Upper lobe of left lung (tissue), 4 donors: ENCODE results near the gene CLIP4.

Source experiments
- EP300 ChIP-seq, 4 donors: sonication (generic); formaldehyde crosslinking; IDR thresholded peaks; one replicate each; pipeline ENCODE4 v1.5.1; 2017; ENCODE audit warnings: antibody characterized with exemption in 4 of 4, control low read depth in 2 of 4
- POLR2A ChIP-seq, 4 donors: fragments of 450-650 bp; IDR thresholded peaks; one replicate each; pipeline ENCODE4 v1.5.1; 2016 to 2017; ENCODE audit warnings: antibody characterized with exemption in 4 of 4, mild to moderate bottlenecking in 2 of 4
- POLR2AphosphoS5 ChIP-seq, 2 donors: sonication (generic); formaldehyde crosslinking; IDR thresholded peaks; one replicate each; pipeline ENCODE4 v1.5.1; 2017; ENCODE audit warnings: antibody characterized with exemption in 2 of 2
- TF ChIP-seq, protein P1 (sequence below), 6 experiments: fragments of 450-650 bp in 4 of 6; fragments of 200-600 bp in 2 of 6; sonication (generic) in 2 of 6; IDR thresholded peaks; one replicate each; pipeline ENCODE4 v1.5.1; 2016 to 2019; ENCODE audit warnings: antibody characterized with exemption in 6 of 6

DNA sequence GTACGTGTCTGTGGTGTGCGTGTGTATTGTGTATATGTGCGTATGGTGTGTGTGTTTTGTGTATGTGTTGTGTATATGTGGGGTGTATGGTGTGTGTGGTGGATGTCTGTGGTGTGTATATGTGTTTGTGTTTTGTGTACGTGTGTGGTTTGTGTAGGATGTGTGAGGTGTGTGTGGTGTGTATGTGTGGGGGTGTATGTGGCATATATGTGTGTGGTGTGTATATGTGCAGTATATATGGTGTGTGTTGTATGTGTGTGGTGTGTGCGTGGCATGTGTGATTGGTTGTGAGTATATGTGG, 101.3 kb downstream of the CLIP4 start:
- TF ChIP-seq POLR2A (IDR thresholded peaks at IDR 0.05), result no peak
- TF ChIP-seq, protein P1, sequence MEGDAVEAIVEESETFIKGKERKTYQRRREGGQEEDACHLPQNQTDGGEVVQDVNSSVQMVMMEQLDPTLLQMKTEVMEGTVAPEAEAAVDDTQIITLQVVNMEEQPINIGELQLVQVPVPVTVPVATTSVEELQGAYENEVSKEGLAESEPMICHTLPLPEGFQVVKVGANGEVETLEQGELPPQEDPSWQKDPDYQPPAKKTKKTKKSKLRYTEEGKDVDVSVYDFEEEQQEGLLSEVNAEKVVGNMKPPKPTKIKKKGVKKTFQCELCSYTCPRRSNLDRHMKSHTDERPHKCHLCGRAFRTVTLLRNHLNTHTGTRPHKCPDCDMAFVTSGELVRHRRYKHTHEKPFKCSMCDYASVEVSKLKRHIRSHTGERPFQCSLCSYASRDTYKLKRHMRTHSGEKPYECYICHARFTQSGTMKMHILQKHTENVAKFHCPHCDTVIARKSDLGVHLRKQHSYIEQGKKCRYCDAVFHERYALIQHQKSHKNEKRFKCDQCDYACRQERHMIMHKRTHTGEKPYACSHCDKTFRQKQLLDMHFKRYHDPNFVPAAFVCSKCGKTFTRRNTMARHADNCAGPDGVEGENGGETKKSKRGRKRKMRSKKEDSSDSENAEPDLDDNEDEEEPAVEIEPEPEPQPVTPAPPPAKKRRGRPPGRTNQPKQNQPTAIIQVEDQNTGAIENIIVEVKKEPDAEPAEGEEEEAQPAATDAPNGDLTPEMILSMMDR (IDR thresholded peaks at IDR 0.05), result no peak
- no peak for TF ChIP-seq POLR2AphosphoS5 (IDR thresholded peaks at IDR 0.05)
- TF ChIP-seq EP300 (IDR thresholded peaks at IDR 0.05), result no peak
